ENCODE data around the gene FNDC11. TPM values are rescaled to one million over a fixed set of nuclear protein-coding genes. Genes with fewer than 3 reads are reported as not detected.

The FNDC11 gene
- total RNA-seq, 4 donors from 2014 or later = 0.19 to 0.38 TPM; not detected in 2

- peak; percentile 70 for ATAC-seq (ENCODE audit: low FRiP score)
- no peak for DNase-seq (ENCODE audit: low spot score)
- TF ChIP-seq CTCF (IDR thresholded peaks at IDR 0.05) = no peak
These were observed 27.0 kb downstream of the FNDC11 start for GRCh38 chr20:63580796-63581461.

- DNase-seq (ENCODE audit: low spot score) (no peak), ATAC-seq (ENCODE audit: low FRiP score) (no peak)
- no peak for TF ChIP-seq CTCF (IDR thresholded peaks at IDR 0.05)
These were observed 28.6 kb downstream of the FNDC11 start for GRCh38 chr20:63582382-63583063.

- ATAC-seq (ENCODE audit: low FRiP score) (no peak), DNase-seq (ENCODE audit: low spot score) (no peak)
- TF ChIP-seq CTCF (IDR thresholded peaks at IDR 0.05) = no peak
These were observed 31.9 kb downstream of the FNDC11 start for GRCh38 chr20:63585616-63586565.

- TF ChIP-seq CTCF (IDR thresholded peaks at IDR 0.05) = no peak
- ATAC-seq (ENCODE audit: low FRiP score) (no peak), DNase-seq (ENCODE audit: low spot score) (no peak)
These were observed 32.8 kb downstream of the FNDC11 start for GRCh38 chr20:63586797-63587196.

- no peak for TF ChIP-seq CTCF (IDR thresholded peaks at IDR 0.05)
- DNase-seq (ENCODE audit: low spot score) = no peak
- ATAC-seq (ENCODE audit: low FRiP score) = no peak
These were observed 33.3 kb downstream of the FNDC11 start for GRCh38 chr20:63587256-63587655.

- no peak for DNase-seq (ENCODE audit: low spot score)
- no peak for TF ChIP-seq CTCF (IDR thresholded peaks at IDR 0.05)
- ATAC-seq (ENCODE audit: low FRiP score) = no peak
These were observed 34.0 kb downstream of the FNDC11 start for GRCh38 chr20:63587776-63588591.
